KMS-11 (cell line): ENCODE measurements around the gene MIEF1.
A peak's percentile ranks its signal among the peaks of the same experiment; 100 is the strongest.

Experiments used
- H2AFZ ChIP-seq: fragments of 200-600 bp; sonication (generic); 2 replicates; pipeline ENCODE4 v1.6.1; 2016; ENCODE audit warnings: antibody characterized with exemption, mixed run types, low read depth
- H3K27ac ChIP-seq: fragments of 200-600 bp; sonication (generic); 2 replicates; pipeline ENCODE4 v1.6.1; 2016; ENCODE audit warnings: mild to moderate bottlenecking, mixed run types
- H3K27me3 ChIP-seq: fragments of 200-600 bp; sonication (generic); 2 replicates; pipeline ENCODE4 v1.6.1; 2017; ENCODE audit warnings: mild to moderate bottlenecking, low read depth, mixed run types, moderate library complexity; ENCODE audit not compliant: insufficient read depth
- H3K36me3 ChIP-seq: fragments of 200-600 bp; sonication (generic); 2 replicates; pipeline ENCODE4 v1.6.1; 2017; ENCODE audit warnings: mild to moderate bottlenecking, mixed run types; ENCODE audit not compliant: insufficient read depth
- H3K4me1 ChIP-seq: fragments of 200-600 bp; sonication (generic); 2 replicates; pipeline ENCODE4 v1.6.1; 2016; ENCODE audit warnings: mild to moderate bottlenecking, low read depth, mixed run types; ENCODE audit not compliant: poor library complexity, severe bottlenecking
- H3K4me2 ChIP-seq: fragments of 200-600 bp; sonication (generic); 2 replicates; pipeline ENCODE4 v1.7.0; 2016; ENCODE audit warnings: mild to moderate bottlenecking, mixed run types
- H3K4me3 ChIP-seq: fragments of 200-600 bp; sonication (generic); IDR thresholded peaks from 2 replicates; pipeline ENCODE4 v1.6.1; 2017; ENCODE audit warnings: low read depth, low read length, mixed read lengths; ENCODE audit not compliant: insufficient read depth
- H3K79me2 ChIP-seq: fragments of 200-600 bp; sonication (generic); 2 replicates; pipeline ENCODE4 v1.6.1; 2016; ENCODE audit warnings: low read depth, mixed run types; ENCODE audit not compliant: insufficient read depth
- H3K9ac ChIP-seq: fragments of 200-600 bp; sonication (generic); 2 replicates; pipeline ENCODE4 v1.6.1; 2016; ENCODE audit warnings: mild to moderate bottlenecking, mixed run types
- H4K20me1 ChIP-seq: fragments of 200-600 bp; sonication (generic); 2 replicates; pipeline ENCODE4 v1.6.1; 2016; ENCODE audit warnings: mild to moderate bottlenecking, mixed run types; ENCODE audit not compliant: insufficient read depth
- TF ChIP-seq, protein P1 (sequence below): fragments of 200-600 bp; sonication (generic); conservative IDR thresholded peaks from 2 replicates; pipeline ENCODE4 v1.6.1; 2017; ENCODE audit warnings: low read depth, mild to moderate bottlenecking, antibody characterized with exemption, low read length, moderate library complexity, mixed read lengths

The MIEF1 gene

DNA sequence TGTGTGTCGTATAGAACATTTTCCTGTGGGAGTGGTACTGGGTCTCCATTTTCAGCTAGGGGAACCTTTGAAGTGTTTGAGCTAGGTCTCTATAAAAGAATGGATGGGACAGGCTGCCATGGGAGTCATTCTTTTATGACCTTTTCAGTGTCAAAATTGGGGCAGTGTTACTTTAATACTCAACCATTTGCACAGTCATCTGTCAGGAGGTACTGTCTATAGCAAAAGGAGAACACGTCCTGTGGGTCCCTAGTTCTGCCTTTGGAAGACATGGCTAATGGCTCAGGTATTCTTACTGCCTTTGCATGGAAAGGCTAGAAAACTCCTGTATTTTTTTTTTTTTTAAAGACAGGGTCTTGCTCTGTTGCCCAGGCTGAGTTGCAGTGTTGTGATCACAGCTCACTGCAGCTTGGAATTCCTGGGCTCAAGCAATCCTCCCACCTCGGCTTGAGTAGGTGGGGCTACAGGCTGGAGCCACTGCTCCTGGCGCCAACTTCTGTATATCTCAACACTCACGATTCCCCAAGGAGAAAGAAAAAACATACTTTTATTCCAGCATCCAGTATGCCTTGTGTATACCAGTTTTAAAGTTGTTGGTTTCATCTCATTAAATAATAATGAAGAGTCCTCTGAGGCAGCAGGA is 16.2 kb downstream of the MIEF1 start:
- Histone ChIP-seq H2AFZ (no peak overlapping the region), H3K9ac (peak overlapping the region; percentile 99; the same call in 1 of the 2 replicates), H3K27me3 (no peaks in the 10 kb centered on the region), H3K27ac (peak overlapping the region; percentile 93), H3K4me1 (peaks cover 53% of the 10 kb centered on the region), H3K79me2 (peaks cover 44% of the 10 kb centered on the region), H3K36me3 (peaks cover 21% of the 10 kb centered on the region; the same call in 1 of the 2 replicates), H3K4me2 (peak overlapping the region; percentile 98), H3K4me3 (no peak overlapping the region), H4K20me1 (peaks cover 23% of the 10 kb centered on the region; the same call in 1 of the 2 replicates)
- TF ChIP-seq, protein P1, sequence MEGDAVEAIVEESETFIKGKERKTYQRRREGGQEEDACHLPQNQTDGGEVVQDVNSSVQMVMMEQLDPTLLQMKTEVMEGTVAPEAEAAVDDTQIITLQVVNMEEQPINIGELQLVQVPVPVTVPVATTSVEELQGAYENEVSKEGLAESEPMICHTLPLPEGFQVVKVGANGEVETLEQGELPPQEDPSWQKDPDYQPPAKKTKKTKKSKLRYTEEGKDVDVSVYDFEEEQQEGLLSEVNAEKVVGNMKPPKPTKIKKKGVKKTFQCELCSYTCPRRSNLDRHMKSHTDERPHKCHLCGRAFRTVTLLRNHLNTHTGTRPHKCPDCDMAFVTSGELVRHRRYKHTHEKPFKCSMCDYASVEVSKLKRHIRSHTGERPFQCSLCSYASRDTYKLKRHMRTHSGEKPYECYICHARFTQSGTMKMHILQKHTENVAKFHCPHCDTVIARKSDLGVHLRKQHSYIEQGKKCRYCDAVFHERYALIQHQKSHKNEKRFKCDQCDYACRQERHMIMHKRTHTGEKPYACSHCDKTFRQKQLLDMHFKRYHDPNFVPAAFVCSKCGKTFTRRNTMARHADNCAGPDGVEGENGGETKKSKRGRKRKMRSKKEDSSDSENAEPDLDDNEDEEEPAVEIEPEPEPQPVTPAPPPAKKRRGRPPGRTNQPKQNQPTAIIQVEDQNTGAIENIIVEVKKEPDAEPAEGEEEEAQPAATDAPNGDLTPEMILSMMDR = no peak

GRCh38 chr22:39518996-39519680 is 17.0 kb downstream of the MIEF1 start:
- H3K79me2 ChIP-seq = peaks cover 44% of the 10 kb centered on the region
- H3K4me1 ChIP-seq = peaks cover 50% of the 10 kb centered on the region
- TF ChIP-seq, protein P1 = no peak

GRCh38 chr22:39519681-39520225 is 17.7 kb downstream of the MIEF1 start:
- peaks cover 44% of the 10 kb centered on the region for H3K79me2 ChIP-seq
- peak overlapping the region; percentile 93 for H3K27ac ChIP-seq

More at GRCh38 chr22:39518996-39519680, 17.0 kb downstream of the MIEF1 start:
- Histone ChIP-seq H3K4me3 (no peak overlapping the region), H4K20me1 (peaks cover 23% of the 10 kb centered on the region; the same call in 1 of the 2 replicates), H3K9ac (peak overlapping the region; percentile 99), H2AFZ (peak overlapping the region; percentile 86), H3K27ac (peak overlapping the region; percentile 93), H3K27me3 (no peaks in the 10 kb centered on the region), H3K36me3 (peaks cover 18% of the 10 kb centered on the region; the same call in 1 of the 2 replicates), H3K4me2 (peak overlapping the region; percentile 98)

More at GRCh38 chr22:39519681-39520225, 17.7 kb downstream of the MIEF1 start:
- no peak overlapping the region for H3K4me3 ChIP-seq
- H4K20me1 ChIP-seq = peaks cover 24% of the 10 kb centered on the region
- peaks cover 44% of the 10 kb centered on the region for H3K4me1 ChIP-seq
- TF ChIP-seq, protein P1 = no peak
- H3K36me3 ChIP-seq = peaks cover 18% of the 10 kb centered on the region; the same call in 1 of the 2 replicates
- peak overlapping the region; percentile 98 for H3K4me2 ChIP-seq
- H3K9ac ChIP-seq = peak overlapping the region; percentile 99
- peak overlapping the region; percentile 86 for H2AFZ ChIP-seq
- H3K27me3 ChIP-seq = no peaks in the 10 kb centered on the region
